Tibial nerve (tissue), 4 donors: ENCODE data around the gene TMEM266. TPM values are rescaled to one million over a fixed set of nuclear protein-coding genes. Genes with fewer than 3 reads are reported as not detected.

Experiments
- DNase-seq, 2 donors: peaks; one replicate each; pipeline ENCODE4 v3.0.0-alpha.2; 2019; ENCODE audit warnings: low spot score in 2 of 2
- H3K27ac ChIP-seq, 4 donors: fragments of 200-600 bp; sonication (generic) in 3 of 4; one replicate each; pipeline ENCODE4 v1.5.1; 2017 to 2019; ENCODE audit warnings: mild to moderate bottlenecking in 1 of 4
- H3K27me3 ChIP-seq, 2 donors: fragments of 200-600 bp; sonication (generic) in 1 of 2; one replicate each; pipeline versions ENCODE4 v1.5.1 to v1.6.0; 2017 to 2019
- H3K36me3 ChIP-seq, 3 donors: fragments of 200-600 bp; sonication (generic); one replicate each; pipeline ENCODE4 v1.5.1; 2018 to 2019
- H3K4me1 ChIP-seq, 4 donors: fragments of 200-600 bp; sonication (generic) in 3 of 4; one replicate each; pipeline ENCODE4 v1.5.1; 2017 to 2019
- H3K4me3 ChIP-seq, 4 donors: fragments of 200-600 bp; sonication (generic) in 3 of 4; one replicate each; pipeline ENCODE4 v1.5.1; 2017 to 2019; ENCODE audit warnings: mild to moderate bottlenecking in 1 of 4, moderate library complexity in 1 of 4
- H3K9me3 ChIP-seq, 4 donors: fragments of 200-600 bp; sonication (generic) in 3 of 4; one replicate each; pipeline ENCODE4 v1.5.1; 2017 to 2019
- CTCF ChIP-seq, 5 experiments: fragments of 200-600 bp in 3 of 5; fragments of 450-650 bp in 2 of 5; sonication (generic) in 3 of 5; IDR thresholded peaks; one replicate each; pipeline ENCODE4 v1.5.1; 2016 to 2019; ENCODE audit warnings: antibody characterized with exemption in 5 of 5, mild to moderate bottlenecking in 3 of 5, moderate library complexity in 2 of 5
- EP300 ChIP-seq, 2 donors: sonication (generic); formaldehyde crosslinking; IDR thresholded peaks; one replicate each; pipeline ENCODE4 v1.6.1; 2017; ENCODE audit warnings: antibody characterized with exemption in 2 of 2, mild to moderate bottlenecking in 1 of 2
- POLR2A ChIP-seq, 2 donors: fragments of 450-650 bp; IDR thresholded peaks; one replicate each; pipeline ENCODE4 v1.6.1; 2017; ENCODE audit warnings: antibody characterized with exemption in 2 of 2, mild to moderate bottlenecking in 2 of 2, moderate library complexity in 2 of 2
- WGBS, 2 donors: methylation state at CpG; one replicate each; pipeline ENCODE4 v1.1.5; 2018; 5-methylcytosine and 5-hydroxymethylcytosine counted together
- total RNA-seq, 4 donors: library from RNA; depleted of rRNA; stranded (reverse); fragments of >200 nt; gene quantifications; one replicate each; pipeline ENCODE4 v1.1.0, GENCODE V29; 2016

The TMEM266 gene
- total RNA-seq, 4 donors from 2014 or later: 0.30 to 0.42 TPM; not detected in 2

GRCh38 chr15:76099388-76099787 lies 39.6 kb downstream of the TMEM266 start:
- Histone ChIP-seq H3K27me3 (no peaks in the 10 kb centered on the region), H3K36me3 (no peaks in the 10 kb centered on the region), H3K9me3 (no peaks in the 10 kb centered on the region), H3K4me3 (no peak overlapping the region), H3K27ac (no peak overlapping the region), H3K4me1 (no peaks in the 10 kb centered on the region)
- DNase-seq: no peak
- WGBS, 2 donors: 85 to 90% methylated on average over 8 of the region's 8 CpGs
- TF ChIP-seq CTCF (IDR thresholded peaks at IDR 0.05) (no peak), EP300 (IDR thresholded peaks at IDR 0.05) (no peak), POLR2A (IDR thresholded peaks at IDR 0.05) (no peak)

- DNase-seq: no peak
- H3K36me3 ChIP-seq: no peaks in the 10 kb centered on the region
- no peak overlapping the region for H3K4me3 ChIP-seq
- TF ChIP-seq EP300 (IDR thresholded peaks at IDR 0.05) (no peak), POLR2A (IDR thresholded peaks at IDR 0.05) (no peak), CTCF (IDR thresholded peaks at IDR 0.05) (no peak)
- no peaks in the 10 kb centered on the region for H3K4me1 ChIP-seq
- no peak overlapping the region for H3K27ac ChIP-seq
- WGBS, 2 donors: 87 to 98% methylated on average over 2 of the region's 2 CpGs
- no peaks in the 10 kb centered on the region for H3K9me3 ChIP-seq
- H3K27me3 ChIP-seq: no peaks in the 10 kb centered on the region
Observed at GRCh38 chr15:76100361-76100760, 40.6 kb downstream of the TMEM266 start.

GRCh38 chr15:76101655-76102054 lies 41.9 kb downstream of the TMEM266 start:
- no peaks in the 10 kb centered on the region for H3K27me3 ChIP-seq

GRCh38 chr15:76105391-76105790 lies 45.6 kb downstream of the TMEM266 start:
- Histone ChIP-seq H3K4me3 (no peak overlapping the region), H3K36me3 (no peaks in the 10 kb centered on the region), H3K27me3 (no peaks in the 10 kb centered on the region), H3K27ac (no peak overlapping the region), H3K4me1 (no peaks in the 10 kb centered on the region), H3K9me3 (peaks cover 0 to under 1% (median 0%) of the 10 kb centered on the region in 4 donors)
- DNase-seq: no peak
- TF ChIP-seq POLR2A (IDR thresholded peaks at IDR 0.05) (no peak), CTCF (IDR thresholded peaks at IDR 0.05) (no peak), EP300 (IDR thresholded peaks at IDR 0.05) (no peak)
- 46 to 55% methylated on average over 3 of the region's 3 CpGs for WGBS, 2 donors

More at GRCh38 chr15:76101655-76102054, 41.9 kb downstream of the TMEM266 start:
- Histone ChIP-seq H3K4me1 (no peaks in the 10 kb centered on the region), H3K4me3 (no peak overlapping the region), H3K36me3 (no peaks in the 10 kb centered on the region), H3K27ac (no peak overlapping the region), H3K9me3 (no peaks in the 10 kb centered on the region)
- TF ChIP-seq POLR2A (IDR thresholded peaks at IDR 0.05) (no peak), EP300 (IDR thresholded peaks at IDR 0.05) (no peak), CTCF (IDR thresholded peaks at IDR 0.05) (no peak)
- 85 to 88% methylated on average over 4 to 5 of the region's 5 CpGs for WGBS, 2 donors
- DNase-seq: no peak

- Histone ChIP-seq H3K9me3 (peaks cover 0 to 5% (median 0%) of the 10 kb centered on the region in 4 donors), H3K4me3 (no peak overlapping the region), H3K27me3 (no peaks in the 10 kb centered on the region), H3K36me3 (no peaks in the 10 kb centered on the region), H3K4me1 (no peaks in the 10 kb centered on the region), H3K27ac (no peak overlapping the region)
- no peak for DNase-seq
- WGBS, 2 donors: 73 to 75% methylated on average over 6 of the region's 6 CpGs
- TF ChIP-seq CTCF (IDR thresholded peaks at IDR 0.05): no peak
- TF ChIP-seq EP300 (IDR thresholded peaks at IDR 0.05): no peak
Observed at GRCh38 chr15:76105911-76106310, 46.1 kb downstream of the TMEM266 start.
